CD4-positive, alpha-beta T cell treated with Interferon gamma for 1 hour (primary cell): ENCODE measurements around the gene DDRGK1.
A peak's percentile ranks its signal among the peaks of the same experiment; 100 is the strongest.
"Not testable (repeated sequence)": the region's sequence is repeated elsewhere in the genome, so short reads cannot be mapped to it uniquely, and the experiment has no call there.

Source experiments
- DNase-seq: peaks from one replicate; pipeline ENCODE4 v3.0.0-alpha.2; 2020

The DDRGK1 gene

GRCh38 chr20:3233991-3234498, 29.6 kb upstream of the DDRGK1 start:
- no peak for DNase-seq

DNA sequence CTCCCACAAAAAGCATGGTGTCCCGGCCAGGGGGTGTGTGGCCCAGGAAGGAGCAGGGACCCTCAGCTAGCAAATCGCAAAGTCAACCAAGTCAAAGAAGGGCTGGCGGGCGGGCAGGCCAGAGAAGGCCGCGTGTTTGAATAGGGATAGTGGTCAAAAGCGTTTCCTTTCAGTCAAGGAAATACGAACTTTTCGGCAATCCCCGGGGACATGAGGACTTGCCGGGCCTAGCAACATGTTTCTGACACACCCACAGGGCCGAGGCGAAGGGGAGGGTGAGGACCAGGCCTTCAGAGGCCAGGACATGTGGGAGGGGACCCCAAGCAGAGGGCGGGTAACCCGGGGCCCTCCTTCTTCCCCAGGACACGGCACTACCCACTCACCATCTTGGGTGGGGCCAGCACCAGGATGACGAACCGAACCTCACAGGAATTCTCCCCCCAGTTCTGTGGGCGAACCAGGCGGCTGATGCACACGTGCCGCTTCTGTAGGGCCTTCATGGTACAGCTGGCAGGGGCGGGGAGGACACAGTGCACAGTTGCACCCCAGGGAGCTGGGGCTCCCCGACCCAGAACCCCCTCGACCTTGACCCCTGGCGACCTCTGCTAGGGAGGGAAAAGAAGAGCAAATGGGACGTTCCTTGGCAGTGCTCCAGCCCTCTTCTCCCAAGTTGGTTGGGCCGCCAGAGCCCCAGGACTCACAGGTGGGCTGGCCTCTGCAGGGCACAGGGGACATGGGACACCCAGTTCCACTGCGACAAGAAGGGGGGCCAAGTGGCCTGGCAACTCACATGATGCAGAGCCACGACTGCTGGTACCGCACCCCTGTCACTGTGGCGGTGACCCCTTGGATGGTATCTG, 28.9 kb upstream of the DDRGK1 start:
- no peak for DNase-seq

GRCh38 chr20:3231889-3232588, 27.6 kb upstream of the DDRGK1 start:
- DNase-seq: no peak

DNA sequence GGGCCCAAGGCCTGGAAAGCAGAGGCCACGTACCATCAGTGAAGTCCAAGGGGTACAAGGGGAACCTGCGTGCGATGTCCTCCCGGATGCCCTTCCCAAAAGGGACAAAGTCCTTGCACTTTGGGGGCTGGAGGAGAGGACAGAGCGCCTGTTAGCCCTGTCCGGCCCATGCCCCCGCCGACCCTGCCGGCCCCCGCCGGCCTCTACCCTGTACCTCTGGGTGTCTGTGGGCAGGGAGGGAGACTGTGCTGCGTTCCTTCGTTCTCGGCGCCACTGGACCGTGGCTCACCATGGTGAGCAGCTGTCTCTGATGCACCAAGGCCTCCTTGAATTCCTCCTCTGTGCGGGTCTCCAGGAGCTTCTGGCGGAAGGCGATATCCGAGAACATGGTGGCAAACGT, 26.6 kb upstream of the DDRGK1 start:
- no peak for DNase-seq

DNA sequence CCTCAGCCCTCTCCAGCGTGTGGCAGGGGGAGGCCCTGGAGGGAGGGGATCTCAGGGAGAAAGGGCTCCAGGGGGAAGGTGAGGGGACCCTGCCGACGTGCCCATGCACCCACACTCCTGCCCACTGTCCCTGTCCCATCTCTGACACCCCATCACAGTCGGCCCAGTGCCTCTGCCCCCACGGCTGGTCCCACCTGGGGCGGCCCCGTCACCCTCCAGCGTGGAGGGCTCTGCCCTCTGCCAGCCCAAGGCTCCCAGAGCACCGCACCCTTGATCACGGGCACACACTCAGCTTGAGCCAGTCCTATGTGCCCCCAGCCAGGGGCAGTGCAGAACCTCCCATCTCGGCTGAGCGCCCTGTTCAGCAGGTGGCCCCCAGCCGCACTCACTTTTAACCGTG, 25.3 kb upstream of the DDRGK1 start:
- no peak for DNase-seq

DNA sequence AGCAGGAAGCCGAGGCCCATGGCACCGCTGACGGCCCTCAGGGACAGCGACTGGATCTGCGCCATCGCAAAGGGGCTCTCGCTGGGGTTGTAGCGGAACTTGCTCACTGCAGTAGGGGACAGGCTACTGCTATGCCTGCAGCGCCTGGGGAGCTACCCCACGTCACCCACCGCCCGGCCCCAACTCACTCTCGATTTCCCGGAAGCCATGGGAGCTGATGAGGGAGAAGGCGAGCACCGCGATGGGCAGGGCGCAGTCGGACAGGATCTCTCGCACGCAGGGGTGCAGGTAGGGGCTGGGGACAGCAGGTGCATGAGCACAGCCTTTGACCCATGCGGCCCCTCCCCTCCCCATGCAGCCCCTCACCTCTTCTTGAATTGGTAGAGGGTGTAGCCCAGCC, 24.7 kb upstream of the DDRGK1 start:
- DNase-seq: no peak

DNA sequence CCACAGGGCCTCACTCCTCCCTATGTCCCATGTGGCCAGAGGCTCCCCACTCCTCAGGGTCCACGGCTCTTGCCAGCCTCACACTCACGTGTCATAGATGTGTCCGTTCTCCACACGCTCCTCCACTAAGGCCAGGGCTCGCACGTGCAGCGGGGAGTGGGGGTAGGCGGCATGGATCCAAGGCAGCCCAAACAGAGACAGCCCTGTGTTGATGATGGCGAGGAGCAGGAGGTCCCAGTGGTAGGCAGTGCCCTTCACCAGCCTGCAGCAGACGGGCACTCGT, 24.2 kb upstream of the DDRGK1 start:
- no peak for DNase-seq

DNA sequence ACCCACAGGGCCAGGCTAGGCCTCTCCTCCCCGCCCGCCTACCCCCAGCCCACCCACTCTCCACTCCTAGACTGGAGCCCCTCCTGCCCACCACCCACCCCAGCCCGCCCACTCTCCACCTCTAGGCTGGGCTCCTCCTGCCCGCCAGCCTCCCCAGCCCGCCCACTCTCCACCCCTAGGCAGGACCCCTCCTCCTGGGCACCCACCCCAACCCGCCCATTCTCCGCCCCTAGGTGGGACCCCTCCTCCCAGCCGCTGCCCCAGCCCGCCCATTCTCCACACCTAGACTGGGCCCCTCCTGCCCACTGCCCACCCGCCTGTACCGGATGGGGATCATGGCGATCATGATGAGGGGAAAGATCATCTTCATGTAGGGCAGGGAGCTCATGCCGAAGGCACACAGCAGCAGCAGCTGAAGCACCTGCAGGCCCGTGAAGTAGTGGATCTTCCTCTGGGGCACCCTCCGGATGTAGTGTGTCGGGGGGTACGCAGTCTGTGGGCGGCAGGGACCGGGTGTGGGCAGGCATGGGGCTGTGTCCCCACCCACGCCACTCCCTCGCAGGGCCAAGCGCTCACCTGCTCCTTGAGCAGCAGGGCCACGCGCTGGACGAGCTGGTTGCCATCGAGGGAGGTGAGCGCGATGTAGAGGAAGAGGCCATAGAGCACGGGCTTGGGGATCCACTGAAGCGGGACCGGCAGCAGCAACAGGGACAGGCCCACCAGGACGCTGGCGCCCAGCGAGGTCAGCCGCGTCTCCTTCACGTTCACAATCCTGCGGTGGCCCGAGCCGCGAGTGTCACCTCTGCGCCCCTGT, 23.7 kb upstream of the DDRGK1 start:
- no peak for DNase-seq

- DNase-seq: no peak
Measured at GRCh38 chr20:3227506-3227905, 23.0 kb upstream of the DDRGK1 start.

DNA sequence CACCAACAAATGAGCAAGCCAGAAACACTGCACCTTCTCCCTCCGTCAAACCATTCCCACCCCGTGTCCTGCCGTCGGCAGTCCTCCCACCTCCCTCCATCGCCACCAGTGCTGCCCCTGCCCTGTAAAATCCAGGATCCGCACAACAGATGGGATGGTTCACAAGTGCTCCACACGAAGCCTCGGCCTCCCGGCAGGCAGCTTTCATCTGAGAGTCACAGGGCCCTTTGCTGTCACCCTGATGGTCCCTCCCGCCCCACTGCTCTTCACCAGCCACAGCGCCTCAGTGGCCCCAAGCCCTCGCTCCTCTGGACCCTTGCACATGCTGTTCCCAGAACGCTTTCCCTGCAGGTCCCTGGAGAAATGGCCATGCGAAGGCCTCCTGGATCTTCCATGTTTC, 22.4 kb upstream of the DDRGK1 start:
- DNase-seq: no peak

DNA sequence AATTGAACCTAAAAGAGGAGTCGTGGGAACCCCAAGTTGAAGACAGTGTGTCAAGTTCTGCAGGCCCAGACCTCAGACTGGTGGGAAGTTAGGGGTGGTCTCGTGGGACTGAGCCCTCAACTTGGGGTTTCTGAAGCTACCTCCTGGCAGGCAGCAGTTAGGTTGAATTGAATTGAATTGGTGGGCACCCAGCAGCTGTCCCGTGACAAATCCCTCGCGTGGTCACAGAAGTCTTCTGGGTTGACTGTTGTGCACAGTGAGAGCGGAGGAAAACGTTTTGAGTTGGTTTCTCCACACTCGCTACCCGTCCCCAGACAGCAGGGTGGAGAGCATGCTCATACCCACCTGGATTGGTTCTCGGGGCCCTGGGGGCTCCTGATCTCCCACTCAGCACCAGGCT, 21.6 kb upstream of the DDRGK1 start:
- no peak for DNase-seq

- DNase-seq: no peak
Measured at GRCh38 chr20:3224681-3225421, 20.4 kb upstream of the DDRGK1 start.

DNA sequence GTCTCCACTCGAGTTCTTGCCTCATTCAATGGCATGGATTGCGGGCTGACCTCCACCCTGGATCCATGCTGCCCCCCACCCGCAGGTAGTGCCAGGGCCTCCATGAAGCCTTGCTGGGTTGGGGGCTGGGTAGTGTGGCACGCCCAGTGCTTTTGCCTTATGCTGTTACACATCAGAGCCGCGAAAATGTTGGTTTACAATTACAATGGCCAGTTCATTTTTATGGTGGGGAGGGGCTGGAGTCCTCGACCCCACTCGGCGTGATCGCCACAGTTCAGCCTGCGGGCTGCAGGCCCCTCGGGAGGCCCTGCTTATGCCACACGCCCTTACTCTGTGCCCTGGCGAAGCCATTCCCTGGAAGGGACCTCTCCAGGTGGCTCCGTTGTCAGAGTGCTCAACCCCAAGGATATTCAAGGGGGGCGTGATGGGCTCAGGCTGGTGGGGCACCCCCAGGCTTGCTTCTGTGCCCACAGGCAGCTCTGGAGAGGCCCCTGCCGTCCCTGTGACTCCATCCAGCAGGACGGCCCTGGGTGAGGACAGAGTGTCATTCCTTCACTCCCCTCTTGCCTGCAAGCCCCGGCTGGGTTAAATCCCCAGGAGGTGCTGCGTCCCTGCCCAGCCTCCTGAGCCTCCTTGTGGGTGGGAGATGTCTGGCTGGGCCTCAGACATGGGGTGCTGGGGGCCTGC, 19.7 kb upstream of the DDRGK1 start:
- DNase-seq: no peak

GRCh38 chr20:3223651-3223993, 19.1 kb upstream of the DDRGK1 start:
- no peak for DNase-seq

GRCh38 chr20:3222635-3223600, 18.4 kb upstream of the DDRGK1 start:
- DNase-seq: peak; percentile 48

DNA sequence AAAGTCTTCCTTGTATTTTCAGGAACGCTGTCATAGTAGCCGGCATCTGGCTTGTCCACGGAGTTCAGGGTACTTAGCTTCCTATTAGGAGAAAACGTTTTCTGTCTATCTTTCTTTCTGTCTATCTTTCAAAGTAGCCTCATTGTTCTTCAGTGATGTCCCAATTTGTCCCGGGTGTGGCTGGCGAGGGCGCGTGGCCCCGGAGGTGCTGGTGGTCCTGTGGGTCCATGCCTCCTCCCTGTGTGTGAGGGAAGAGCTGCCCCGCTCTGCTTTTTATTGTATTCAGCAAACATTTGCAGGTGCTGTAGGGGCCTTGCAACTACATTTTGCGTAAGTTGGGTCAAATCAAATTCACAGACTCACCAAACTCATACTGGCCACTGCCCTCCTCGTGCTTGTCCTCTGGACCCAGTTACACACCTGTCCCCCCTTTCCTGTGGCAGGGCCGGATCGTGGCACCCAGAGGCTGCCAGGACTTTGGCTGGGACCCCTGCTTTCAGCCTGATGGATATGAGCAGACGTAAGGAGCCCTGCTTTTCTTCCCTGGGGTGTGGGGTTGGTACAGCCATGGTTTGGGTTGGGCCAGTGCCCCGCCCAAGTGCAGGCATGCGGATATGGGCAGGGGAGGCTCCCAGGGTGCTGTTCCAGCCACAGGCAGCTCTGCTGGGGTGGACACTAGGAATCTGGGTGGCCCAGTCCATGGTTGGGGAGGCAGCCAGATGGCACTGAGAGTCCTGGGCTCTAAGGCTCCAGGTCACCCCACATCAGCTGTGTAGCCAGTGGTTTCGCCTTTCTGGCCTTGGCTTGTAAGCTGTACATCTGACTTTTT, 17.1 kb upstream of the DDRGK1 start:
- no peak for DNase-seq

- peak; percentile 65 for DNase-seq
Measured at GRCh38 chr20:3218307-3218988, 14.0 kb upstream of the DDRGK1 start.

GRCh38 chr20:3215359-3215917, 11.0 kb upstream of the DDRGK1 start:
- DNase-seq: not testable (repeated sequence)

- DNase-seq: no peak
Measured at GRCh38 chr20:3213226-3213625, 8.7 kb upstream of the DDRGK1 start.
